Measurements from ENCODE around the gene SUPT3H.

- TF ChIP-seq CTCF (IDR thresholded peaks at IDR 0.05) (no peak), EZH2 (IDR thresholded peaks at IDR 0.05; ENCODE audit: borderline replicate concordance, insufficient read depth, low read depth, low read length, poor library complexity, severe bottlenecking) (no peak)
Measured at GRCh38 chr6:45074439-45074838, 303.3 kb downstream of the SUPT3H start.

Measured in B cell (primary cell).